K562 (cell line): Measurements from ENCODE around the gene SUMF1. TPM values are rescaled to one million over a fixed set of nuclear protein-coding genes. Genes with fewer than 3 reads are reported as not detected.

Experiments used
- ATAC-seq: fragments of 200-7000 bp; cut with Tn5 transposase; 3 replicates; pipeline ENCODE4 v1.9.1; 2020; ENCODE audit warnings: moderate library complexity
- BruUV-seq: library from RNA; stranded (reverse); fragments of 400-500 nt; replicated peaks from 2 replicates; lab custom pipeline; 2021; lab: Mats Ljungman, UMichigan
- CTCF ChIA-PET: fragments of 300-600 bp; formaldehyde crosslinking; extraction: SDS; loops from one replicate; lab custom pipeline; 2021; ENCODE audit warnings: low intra/inter-chr PET ratio; lab: Yijun Ruan, JAX
- POLR2A ChIA-PET: fragments of 300-600, 350-650 bp; sonication (Branson Sonifier 250); formaldehyde crosslinking; extraction: SDS; loops from one replicate; lab custom pipeline; 2021; ENCODE audit warnings: antibody characterized with exemption, inconsistent platforms; lab: Yijun Ruan, JAX
- DNase-seq, 4 experiments: peaks; one replicate each; pipeline versions ENCODE4 v3.0.0 to v3.0.0-alpha.2; 2011 to 2018; ENCODE audit warnings: low spot score in 3 of 4, mixed read lengths in 3 of 4; ENCODE audit errors: extremely low read depth in 1 of 4
- FAIRE-seq: peaks from 2 replicates; lab custom pipeline; 2011; peaks lifted over from hg19 to GRCh38; lab: Jason Lieb, UNC
- H2AFZ ChIP-seq: 2 replicates; pipeline ENCODE4 v1.6.0; 2011; ENCODE audit warnings: low read depth, low read length, control low read depth, inconsistent platforms
- H3K27ac ChIP-seq: fragments of 200-600 bp; 3 replicates; pipeline ENCODE4 v1.8.0; 2011; ENCODE audit warnings: low read depth, mild to moderate bottlenecking, control low read depth, inconsistent platforms, low read length, moderate library complexity, mixed read lengths; ENCODE audit errors: extremely low read depth
- H3K27me3 ChIP-seq, 2 experiments: fragments of 300-600 bp in 1 of 2; 2 replicates in 1 of 2; 3 replicates in 1 of 2; pipeline versions ENCODE4 v1.6.0 to v1.8.0; 2011; ENCODE audit warnings: inconsistent platforms in 2 of 2, low read length in 2 of 2, mild to moderate bottlenecking in 1 of 2, mixed read lengths in 1 of 2, moderate library complexity in 1 of 2; ENCODE audit not compliant: control insufficient read depth in 2 of 2, insufficient read depth in 2 of 2
- H3K36me3 ChIP-seq: fragments of 300-600 bp; 3 replicates; pipeline ENCODE4 v1.8.0; 2011; ENCODE audit warnings: mild to moderate bottlenecking, low read length, inconsistent platforms; ENCODE audit not compliant: control insufficient read depth, insufficient read depth
- H3K4me1 ChIP-seq, 2 experiments: fragments of 200-600 bp in 1 of 2; replicated peaks in 1 of 2; 2 replicates in 1 of 2; 3 replicates in 1 of 2; pipeline versions ENCODE4 v1.5.1 to v1.8.0; 2011; ENCODE audit warnings: inconsistent platforms in 2 of 2, low read length in 2 of 2, mild to moderate bottlenecking in 1 of 2, mixed read lengths in 1 of 2, moderate library complexity in 1 of 2; ENCODE audit not compliant: control insufficient read depth in 2 of 2, insufficient read depth in 2 of 2
- H3K4me2 ChIP-seq: 2 replicates; pipeline ENCODE4 v1.6.1; 2011; ENCODE audit warnings: low read length, control low read depth, inconsistent platforms, mixed read lengths; ENCODE audit not compliant: insufficient read depth
- H3K4me3 ChIP-seq: fragments of 200-600 bp; sonication (generic), shearing (Covaris generic); 2 replicates; pipeline ENCODE4 v1.5.1; 2016; ENCODE audit warnings: control low read depth, inconsistent platforms
- H3K79me2 ChIP-seq: fragments of 200-600 bp; 3 replicates; pipeline ENCODE4 v1.8.0; 2011; ENCODE audit warnings: low read length, inconsistent platforms; ENCODE audit not compliant: control insufficient read depth, insufficient read depth
- H3K9ac ChIP-seq, 2 experiments: 2 replicates each; pipeline versions ENCODE4 v1.6.0 to v1.6.1; 2011; ENCODE audit warnings: low read depth in 2 of 2, low read length in 2 of 2, control low read depth in 1 of 2, inconsistent platforms in 1 of 2, mild to moderate bottlenecking in 1 of 2, mixed read lengths in 1 of 2; ENCODE audit not compliant: insufficient read depth in 1 of 2
- H3K9me1 ChIP-seq: one replicate; pipeline ENCODE4 v1.6.0; 2011; ENCODE audit warnings: inconsistent platforms, mild to moderate bottlenecking, low read length, moderate library complexity; ENCODE audit not compliant: control insufficient read depth, insufficient read depth
- H3K9me3 ChIP-seq: replicated peaks from 2 replicates; pipeline ENCODE4 v1.5.1; 2011; ENCODE audit warnings: low read depth, low read length, inconsistent platforms; ENCODE audit not compliant: control insufficient read depth, insufficient read depth
- H4K20me1 ChIP-seq: replicated peaks from 2 replicates; pipeline ENCODE4 v1.6.1; 2011; ENCODE audit warnings: low read length, inconsistent platforms, mixed read lengths; ENCODE audit not compliant: control insufficient read depth, insufficient read depth
- BRD4 ChIP-seq: fragments of 200-600 bp; sonication (generic); IDR thresholded peaks from 2 replicates; pipeline ENCODE4 v1.6.1; 2017; ENCODE audit warnings: inconsistent platforms
- EHMT2 ChIP-seq: fragments of 450-650 bp; IDR thresholded peaks from 2 replicates; pipeline ENCODE4 v1.6.1; 2018; ENCODE audit warnings: antibody characterized with exemption
- HDAC3 ChIP-seq: fragments of 450-650 bp; IDR thresholded peaks from 2 replicates; pipeline ENCODE4 v1.6.1; 2018; ENCODE audit warnings: borderline replicate concordance, mild to moderate bottlenecking, moderate library complexity; ENCODE audit not compliant: partially characterized antibody
- HNRNPH1 ChIP-seq: fragments of 200-400 bp; formaldehyde crosslinking; optimal IDR thresholded peaks from 2 replicates; pipeline ENCODE3; 2017; ENCODE audit warnings: low read depth, mild to moderate bottlenecking, low read length, moderate library complexity
- JUN ChIP-seq, 2 experiments: sonication (generic) in 1 of 2; formaldehyde crosslinking in 1 of 2; IDR thresholded peaks; 2 replicates each; pipeline versions ENCODE4 v1.6.1 to v1.8.0; 2012 to 2022; ENCODE audit warnings: borderline replicate concordance in 2 of 2, mild to moderate bottlenecking in 2 of 2, improper control_type of control experiment in 1 of 2, low read depth in 1 of 2, low read length in 1 of 2, missing genetic modification reagents in 1 of 2
- NFRKB ChIP-seq: fragments of 450-650 bp; IDR thresholded peaks from 2 replicates; pipeline ENCODE4 v1.6.1; 2016; ENCODE audit warnings: low read depth
- WHSC1 ChIP-seq: IDR thresholded peaks from one replicate; pipeline ENCODE4 v1.6.1; 2012; ENCODE audit warnings: low read length, control low read depth, inconsistent platforms
- ZBTB17 ChIP-seq: fragments of 450-650 bp; formaldehyde crosslinking; IDR thresholded peaks from 2 replicates; pipeline ENCODE4 v1.4.0; 2020; ENCODE audit warnings: mild to moderate bottlenecking
- ZFX ChIP-seq: sonication (generic); formaldehyde crosslinking; IDR thresholded peaks from 2 replicates; pipeline ENCODE4 v1.8.0; 2022; ENCODE audit warnings: mild to moderate bottlenecking, missing genetic modification reagents, moderate library complexity
- ZNF165 ChIP-seq: fragments of 250-450 bp; sonication (Bioruptor Pico); IDR thresholded peaks from 2 replicates; pipeline ENCODE4 v1.4.0; 2020; ENCODE audit warnings: borderline replicate concordance
- ZNF175 ChIP-seq: fragments of 200-800 bp; sonication (Bioruptor generic); IDR thresholded peaks from 2 replicates; pipeline ENCODE4 v1.6.1; 2016; ENCODE audit warnings: low read depth, mild to moderate bottlenecking, missing genetic modification characterization, missing compliant biosample characterization
- WGBS: fragments of 100-300 bp; shearing (Covaris generic); methylation state at CpG from one replicate; pipeline ENCODE4 v1.1.6; 2016; ENCODE audit warnings: low coverage, mixed read lengths; ENCODE audit not compliant: insufficient coverage; ENCODE audit errors: missing lambda C conversion rate; 5-methylcytosine and 5-hydroxymethylcytosine counted together
- in situ Hi-C: fragments of 300-500 bp; cut with MboI; formaldehyde crosslinking; loops from 4 replicates; pipeline ENCODE4 v1.15.0; 2018; ENCODE audit warnings: inconsistent platforms, mixed read lengths
- intact Hi-C: fragments of 100-400 bp; cut with micrococcal nuclease; formaldehyde crosslinking; loops from 2 replicates; pipeline ENCODE4 v1.14.2; 2022
- polyA plus RNA-seq, 8 experiments: library from polyadenylated mRNA; depleted of rRNA in 4 of 8; stranded (reverse) in 5 of 8; unstranded in 3 of 8; fragments of >200 nt; fragmentation: Nextera tagmentation in 2 of 8; fragmentation: Illumina TruSeq in 1 of 8; extraction: Ambion mirVana in 2 of 8; extraction: Trizol in 1 of 8; gene quantifications; 2 replicates each; pipeline versions ENCODE4 v1.2.1 to v1.2.3, GENCODE V29; 2011 to 2014; ENCODE audit warnings: inconsistent platforms in 1 of 8, missing spikeins in 1 of 8
- total RNA-seq, 7 experiments: library from RNA; depleted of rRNA in 6 of 7; stranded (reverse); fragments of >200 nt in 6 of 7; fragmentation: Illumina TruSeq in 2 of 7; extraction: Trizol in 2 of 7; gene quantifications; 2 replicates each; pipeline versions ENCODE4 v1.2.1 to v1.2.3, GENCODE V29; 2011 to 2021; ENCODE audit warnings: low replicate concordance in 1 of 7
- TF ChIP-seq, protein P1 (sequence below): fragments of 250-450 bp; sonication (Bioruptor Pico); IDR thresholded peaks from 2 replicates; pipeline ENCODE4 v1.4.0; 2020; ENCODE audit warnings: mild to moderate bottlenecking, moderate library complexity
- TF ChIP-seq, protein P2 (sequence below), 2 experiments: IDR thresholded peaks in 1 of 2; conservative IDR thresholded peaks in 1 of 2; 2 replicates each; pipeline ENCODE4 v1.6.1; 2016; ENCODE audit warnings: low read depth in 2 of 2, mild to moderate bottlenecking in 1 of 2, missing compliant biosample characterization in 1 of 2, missing genetic modification characterization in 1 of 2, moderate library complexity in 1 of 2

The SUMF1 gene
- total and polyA plus RNA-seq, 9 of the 15 experiments (the other 6 are each of a cell fraction or from before 2014, with no cell fraction given): 1.3 to 7.4 (median 4.2) TPM

DNA sequence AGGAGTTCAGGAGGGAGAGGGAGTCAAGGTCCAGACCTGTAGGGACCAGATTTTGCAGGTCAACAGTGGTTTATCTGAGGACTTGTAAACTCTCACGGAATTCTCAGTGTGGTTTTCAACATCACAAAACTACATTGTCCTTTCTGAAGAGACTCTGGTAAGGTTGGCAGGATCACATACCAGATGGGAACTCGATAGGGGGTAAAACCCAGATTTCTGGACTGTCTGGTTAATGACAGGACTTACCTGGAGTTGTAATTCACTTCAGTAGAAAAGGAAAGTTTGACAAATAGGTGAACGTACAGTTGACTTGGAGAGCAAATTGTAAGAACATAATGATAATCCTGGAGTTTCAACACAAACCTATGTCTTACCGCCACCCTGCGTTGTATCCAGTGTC, 31.4 kb upstream of the SUMF1 start:
- no peak for TF ChIP-seq ZNF175
- no peak for TF ChIP-seq ZNF165 (CRISPR knock-in tag)
- TF ChIP-seq WHSC1: no peak
- no peak for TF ChIP-seq ZFX
- no peak for TF ChIP-seq HNRNPH1
- no peak for TF ChIP-seq NFRKB
- no peak for TF ChIP-seq EHMT2
- no peak for TF ChIP-seq JUN (IDR thresholded peaks at IDR 0.05; ENCODE audit: borderline replicate concordance, low read depth, low read length)
- no peak for TF ChIP-seq JUN (CRISPR knock-in tag; IDR thresholded peaks at IDR 0.05; ENCODE audit: borderline replicate concordance)
- no peak for TF ChIP-seq ZBTB17
- TF ChIP-seq, protein P1, sequence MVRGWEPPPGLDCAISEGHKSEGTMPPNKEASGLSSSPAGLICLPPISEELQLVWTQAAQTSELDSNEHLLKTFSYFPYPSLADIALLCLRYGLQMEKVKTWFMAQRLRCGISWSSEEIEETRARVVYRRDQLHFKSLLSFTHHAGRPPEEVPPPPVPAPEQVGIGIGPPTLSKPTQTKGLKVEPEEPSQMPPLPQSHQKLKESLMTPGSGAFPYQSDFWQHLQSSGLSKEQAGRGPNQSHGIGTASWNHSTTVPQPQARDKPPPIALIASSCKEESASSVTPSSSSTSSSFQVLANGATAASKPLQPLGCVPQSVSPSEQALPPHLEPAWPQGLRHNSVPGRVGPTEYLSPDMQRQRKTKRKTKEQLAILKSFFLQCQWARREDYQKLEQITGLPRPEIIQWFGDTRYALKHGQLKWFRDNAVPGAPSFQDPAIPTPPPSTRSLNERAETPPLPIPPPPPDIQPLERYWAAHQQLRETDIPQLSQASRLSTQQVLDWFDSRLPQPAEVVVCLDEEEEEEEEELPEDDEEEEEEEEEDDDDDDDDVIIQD (CRISPR knock-in tag): no peak
- TF ChIP-seq BRD4: no peak
- no peak for TF ChIP-seq HDAC3
- TF ChIP-seq, protein P2, sequence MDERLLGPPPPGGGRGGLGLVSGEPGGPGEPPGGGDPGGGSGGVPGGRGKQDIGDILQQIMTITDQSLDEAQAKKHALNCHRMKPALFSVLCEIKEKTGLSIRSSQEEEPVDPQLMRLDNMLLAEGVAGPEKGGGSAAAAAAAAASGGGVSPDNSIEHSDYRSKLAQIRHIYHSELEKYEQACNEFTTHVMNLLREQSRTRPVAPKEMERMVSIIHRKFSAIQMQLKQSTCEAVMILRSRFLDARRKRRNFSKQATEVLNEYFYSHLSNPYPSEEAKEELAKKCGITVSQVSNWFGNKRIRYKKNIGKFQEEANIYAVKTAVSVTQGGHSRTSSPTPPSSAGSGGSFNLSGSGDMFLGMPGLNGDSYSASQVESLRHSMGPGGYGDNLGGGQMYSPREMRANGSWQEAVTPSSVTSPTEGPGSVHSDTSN (CRISPR knock-in tag; IDR thresholded peaks at IDR 0.05; ENCODE audit: low read depth): no peak
- TF ChIP-seq, protein P2 (tag; conservative IDR thresholded peaks at IDR 0.05; ENCODE audit: low read depth): no peak
- no TSS peak for BruUV-seq
- POLR2A ChIA-PET: interaction anchor here (0.7 to 2.6 kb wide), 3 partner anchors 9 to 1381 kb away, joined by 3 to 10 read pairs (median 3); no protein-coding TSS in a partner anchor
- Histone ChIP-seq H3K9me1 (peaks cover 4% of the 10 kb centered on the region), H4K20me1 (no peaks in the 10 kb centered on the region), H2AFZ (no peak overlapping the region), H3K4me2 (no peak overlapping the region), H3K4me3 (no peak overlapping the region), H3K9ac (no peak overlapping the region), H3K36me3 (peaks cover 10% of the 10 kb centered on the region; the same call in 2 of the 3 replicates), H3K9me3 (no peaks in the 10 kb centered on the region), H3K27ac (no peak overlapping the region), H3K4me1 (peaks cover 7 to 23% of the 10 kb centered on the region in 2 experiments), H3K79me2 (peaks cover 14% of the 10 kb centered on the region; the same call in 2 of the 3 replicates), H3K27me3 (no peaks in the 10 kb centered on the region)
- DNase-seq (no peak), ATAC-seq (no peak), FAIRE-seq (no peak)
- in situ Hi-C loops (no loop called here), intact Hi-C loops (no loop called here)
- CTCF ChIA-PET: interaction anchor here (0.5 kb wide), 1 partner anchor 610 kb away, joined by 3 read pairs; no protein-coding TSS in a partner anchor
- 70% methylated on average over 5 of the region's 5 CpGs for WGBS
